ENCODE data around the gene MRPL40. TPM values are rescaled to one million over a fixed set of nuclear protein-coding genes. Genes with fewer than 3 reads are reported as not detected.

The MRPL40 gene
- polyA plus RNA-seq, 1 donor from 2014 or later: 32.5 TPM

DNA sequence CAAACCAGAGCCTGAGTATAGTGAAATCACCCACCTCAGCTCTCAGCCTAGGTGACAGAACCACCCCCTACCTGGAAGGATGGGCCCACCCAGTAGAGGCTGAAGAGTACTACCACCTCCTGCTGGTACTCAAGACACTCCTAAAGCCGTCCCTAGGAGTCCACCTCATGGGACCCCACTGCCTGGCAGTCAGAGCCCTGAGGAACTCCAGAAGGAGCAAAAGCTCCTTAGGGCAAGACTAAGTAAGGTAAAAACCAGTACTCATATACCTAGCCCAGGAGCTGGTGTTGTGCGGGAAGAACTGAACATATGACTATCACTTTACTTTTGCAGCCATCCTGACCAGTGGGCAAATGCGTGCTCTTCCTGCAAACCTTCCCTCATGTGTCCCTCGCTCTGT, 37.1 kb upstream of the MRPL40 start:
- Histone ChIP-seq H3K9ac (ENCODE audit: low read length) (no peak overlapping the region), H2AFZ (ENCODE audit: low read depth, low read length) (no peak overlapping the region), H4K20me1 (ENCODE audit: insufficient read depth) (no peaks in the 10 kb centered on the region), H3K4me3 (ENCODE audit: low read length) (no peak overlapping the region), H3K27me3 (ENCODE audit: insufficient read depth, low read depth, low read length) (no peaks in the 10 kb centered on the region), H3K36me3 (ENCODE audit: insufficient read depth, low read length) (peaks cover 4% of the 10 kb centered on the region), H3F3A (ENCODE audit: insufficient read depth, low read length, poor library complexity, severe bottlenecking) (no peaks in the 10 kb centered on the region), H3K9me2 (ENCODE audit: insufficient read depth, low read length) (no peaks in the 10 kb centered on the region), H3K9me3 (ENCODE audit: low read length) (no peaks in the 10 kb centered on the region), H3K27ac (ENCODE audit: low read length) (no peak overlapping the region), H3K4me2 (ENCODE audit: low read length) (no peak overlapping the region), H3K79me2 (replicated peaks; ENCODE audit: insufficient read depth, low read length) (no peaks in the 10 kb centered on the region)
- TF ChIP-seq EP300 (conservative IDR thresholded peaks at IDR 0.05; ENCODE audit: poor library complexity, severe bottlenecking): no peak
- TF ChIP-seq, protein P1, sequence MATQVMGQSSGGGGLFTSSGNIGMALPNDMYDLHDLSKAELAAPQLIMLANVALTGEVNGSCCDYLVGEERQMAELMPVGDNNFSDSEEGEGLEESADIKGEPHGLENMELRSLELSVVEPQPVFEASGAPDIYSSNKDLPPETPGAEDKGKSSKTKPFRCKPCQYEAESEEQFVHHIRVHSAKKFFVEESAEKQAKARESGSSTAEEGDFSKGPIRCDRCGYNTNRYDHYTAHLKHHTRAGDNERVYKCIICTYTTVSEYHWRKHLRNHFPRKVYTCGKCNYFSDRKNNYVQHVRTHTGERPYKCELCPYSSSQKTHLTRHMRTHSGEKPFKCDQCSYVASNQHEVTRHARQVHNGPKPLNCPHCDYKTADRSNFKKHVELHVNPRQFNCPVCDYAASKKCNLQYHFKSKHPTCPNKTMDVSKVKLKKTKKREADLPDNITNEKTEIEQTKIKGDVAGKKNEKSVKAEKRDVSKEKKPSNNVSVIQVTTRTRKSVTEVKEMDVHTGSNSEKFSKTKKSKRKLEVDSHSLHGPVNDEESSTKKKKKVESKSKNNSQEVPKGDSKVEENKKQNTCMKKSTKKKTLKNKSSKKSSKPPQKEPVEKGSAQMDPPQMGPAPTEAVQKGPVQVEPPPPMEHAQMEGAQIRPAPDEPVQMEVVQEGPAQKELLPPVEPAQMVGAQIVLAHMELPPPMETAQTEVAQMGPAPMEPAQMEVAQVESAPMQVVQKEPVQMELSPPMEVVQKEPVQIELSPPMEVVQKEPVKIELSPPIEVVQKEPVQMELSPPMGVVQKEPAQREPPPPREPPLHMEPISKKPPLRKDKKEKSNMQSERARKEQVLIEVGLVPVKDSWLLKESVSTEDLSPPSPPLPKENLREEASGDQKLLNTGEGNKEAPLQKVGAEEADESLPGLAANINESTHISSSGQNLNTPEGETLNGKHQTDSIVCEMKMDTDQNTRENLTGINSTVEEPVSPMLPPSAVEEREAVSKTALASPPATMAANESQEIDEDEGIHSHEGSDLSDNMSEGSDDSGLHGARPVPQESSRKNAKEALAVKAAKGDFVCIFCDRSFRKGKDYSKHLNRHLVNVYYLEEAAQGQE (IDR thresholded peaks at IDR 0.05; ENCODE audit: borderline replicate concordance): no peak
- TF ChIP-seq EZH2 (IDR thresholded peaks at IDR 0.05; ENCODE audit: borderline replicate concordance, insufficient read depth, low read length, poor library complexity, severe bottlenecking): no peak
- no peak for TF ChIP-seq RAD21 (conservative IDR thresholded peaks at IDR 0.05)
- TF ChIP-seq POLR2AphosphoS5 (IDR thresholded peaks at IDR 0.05): no peak
- TF ChIP-seq, protein P2, sequence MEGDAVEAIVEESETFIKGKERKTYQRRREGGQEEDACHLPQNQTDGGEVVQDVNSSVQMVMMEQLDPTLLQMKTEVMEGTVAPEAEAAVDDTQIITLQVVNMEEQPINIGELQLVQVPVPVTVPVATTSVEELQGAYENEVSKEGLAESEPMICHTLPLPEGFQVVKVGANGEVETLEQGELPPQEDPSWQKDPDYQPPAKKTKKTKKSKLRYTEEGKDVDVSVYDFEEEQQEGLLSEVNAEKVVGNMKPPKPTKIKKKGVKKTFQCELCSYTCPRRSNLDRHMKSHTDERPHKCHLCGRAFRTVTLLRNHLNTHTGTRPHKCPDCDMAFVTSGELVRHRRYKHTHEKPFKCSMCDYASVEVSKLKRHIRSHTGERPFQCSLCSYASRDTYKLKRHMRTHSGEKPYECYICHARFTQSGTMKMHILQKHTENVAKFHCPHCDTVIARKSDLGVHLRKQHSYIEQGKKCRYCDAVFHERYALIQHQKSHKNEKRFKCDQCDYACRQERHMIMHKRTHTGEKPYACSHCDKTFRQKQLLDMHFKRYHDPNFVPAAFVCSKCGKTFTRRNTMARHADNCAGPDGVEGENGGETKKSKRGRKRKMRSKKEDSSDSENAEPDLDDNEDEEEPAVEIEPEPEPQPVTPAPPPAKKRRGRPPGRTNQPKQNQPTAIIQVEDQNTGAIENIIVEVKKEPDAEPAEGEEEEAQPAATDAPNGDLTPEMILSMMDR (IDR thresholded peaks at IDR 0.05; ENCODE audit: poor library complexity, severe bottlenecking): no peak
- TF ChIP-seq TAF1 (IDR thresholded peaks at IDR 0.05; ENCODE audit: low read depth): no peak
- no peak for TF ChIP-seq MXI1 (conservative IDR thresholded peaks at IDR 0.05; ENCODE audit: poor library complexity, severe bottlenecking)
- TF ChIP-seq SMC3 (conservative IDR thresholded peaks at IDR 0.05; ENCODE audit: poor library complexity): no peak

DNA sequence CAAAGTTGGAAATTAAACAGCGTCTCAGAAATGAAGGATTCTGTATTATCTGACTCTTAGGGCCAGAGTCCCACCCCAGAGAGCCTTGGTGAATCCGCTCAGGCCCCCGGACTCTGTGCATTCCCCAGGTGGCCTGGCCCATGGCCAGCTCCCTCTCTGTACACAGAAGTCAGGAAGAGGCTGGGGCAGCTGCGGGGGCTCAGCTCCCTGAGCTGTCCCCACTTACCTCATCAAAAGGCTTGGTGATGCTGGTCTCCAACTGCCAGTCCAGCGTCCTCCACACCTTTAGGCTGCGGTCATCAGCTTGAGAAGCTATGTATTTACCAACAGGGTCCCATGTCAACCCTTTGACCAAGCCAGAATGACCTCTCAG, 35.8 kb upstream of the MRPL40 start:
- H3K27ac ChIP-seq (ENCODE audit: low read length): no peak overlapping the region
- no peak overlapping the region for H3K4me2 ChIP-seq (ENCODE audit: low read length)
- H3K27me3 ChIP-seq (ENCODE audit: insufficient read depth, low read depth, low read length): no peaks in the 10 kb centered on the region
- H3K9me2 ChIP-seq (ENCODE audit: insufficient read depth, low read length): no peaks in the 10 kb centered on the region
- H2AFZ ChIP-seq (ENCODE audit: low read depth, low read length): no peak overlapping the region
- H3K9ac ChIP-seq (ENCODE audit: low read length): no peak overlapping the region
- TF ChIP-seq TAF1 (IDR thresholded peaks at IDR 0.05; ENCODE audit: low read depth): no peak
- TF ChIP-seq EP300 (conservative IDR thresholded peaks at IDR 0.05; ENCODE audit: poor library complexity, severe bottlenecking): no peak
- no peak for TF ChIP-seq POLR2AphosphoS5 (IDR thresholded peaks at IDR 0.05)
- no peak for TF ChIP-seq SMC3 (conservative IDR thresholded peaks at IDR 0.05; ENCODE audit: poor library complexity)
- TF ChIP-seq EZH2 (IDR thresholded peaks at IDR 0.05; ENCODE audit: borderline replicate concordance, insufficient read depth, low read length, poor library complexity, severe bottlenecking): no peak
- TF ChIP-seq, protein P2 (IDR thresholded peaks at IDR 0.05; ENCODE audit: poor library complexity, severe bottlenecking): no peak
- TF ChIP-seq MXI1 (conservative IDR thresholded peaks at IDR 0.05; ENCODE audit: poor library complexity, severe bottlenecking): no peak
- TF ChIP-seq RAD21 (conservative IDR thresholded peaks at IDR 0.05): no peak
- TF ChIP-seq, protein P1 (IDR thresholded peaks at IDR 0.05; ENCODE audit: borderline replicate concordance): no peak
- no peaks in the 10 kb centered on the region for H3F3A ChIP-seq (ENCODE audit: insufficient read depth, low read length, poor library complexity, severe bottlenecking)
- H4K20me1 ChIP-seq (ENCODE audit: insufficient read depth): no peaks in the 10 kb centered on the region
- H3K36me3 ChIP-seq (ENCODE audit: insufficient read depth, low read length): peaks cover 4% of the 10 kb centered on the region
- H3K9me3 ChIP-seq (ENCODE audit: low read length): no peaks in the 10 kb centered on the region
- no peak overlapping the region for H3K4me3 ChIP-seq (ENCODE audit: low read length)
- no peaks in the 10 kb centered on the region for H3K79me2 ChIP-seq (replicated peaks; ENCODE audit: insufficient read depth, low read length)
